Measurements from ENCODE around the gene BRI3.

- TF ChIP-seq CTCF (conservative IDR thresholded peaks at IDR 0.05; ENCODE audit: low read depth, low read length): peak; percentile 74
- no peak for TF ChIP-seq MXI1 (IDR thresholded peaks at IDR 0.05; ENCODE audit: borderline replicate concordance, low read depth, low read length)
- TF ChIP-seq POLR2A (IDR thresholded peaks at IDR 0.05; ENCODE audit: low read depth, low read length): peak; percentile 36; the same call in 1 of the 2 replicates
- no peak for TF ChIP-seq RFX5 (IDR thresholded peaks at IDR 0.05; ENCODE audit: low read depth, low read length)
- TF ChIP-seq USF2 (IDR thresholded peaks at IDR 0.05; ENCODE audit: low read depth, low read length): no peak
- TF ChIP-seq BHLHE40 (IDR thresholded peaks at IDR 0.05; ENCODE audit: low read depth, low read length): no peak
- no peak for TF ChIP-seq ELK1 (IDR thresholded peaks at IDR 0.05; ENCODE audit: borderline replicate concordance, low read depth, low read length)
- TF ChIP-seq FOS (IDR thresholded peaks at IDR 0.05; ENCODE audit: low read depth, low read length): no peak
- TF ChIP-seq MAFK (IDR thresholded peaks at IDR 0.05; ENCODE audit: low read depth, low read length): no peak
- TF ChIP-seq CEBPB (IDR thresholded peaks at IDR 0.05; ENCODE audit: low read depth, low read length): no peak
- TF ChIP-seq RAD21 (IDR thresholded peaks at IDR 0.05; ENCODE audit: low read length): peak; percentile 90
Observed at GRCh38 chr7:98294798-98295382, 13.4 kb downstream of the BRI3 start.

All from IMR-90 (cell line).